Measurements from ENCODE around the gene CDPF1.

- TF ChIP-seq CTCF (conservative IDR thresholded peaks at IDR 0.05; ENCODE audit: low read depth, low read length) (no peak), EZH2 (IDR thresholded peaks at IDR 0.05; ENCODE audit: low read length, unreplicated experiment) (no peak), EZH2phosphoT487 (IDR thresholded peaks at IDR 0.05; ENCODE audit: borderline replicate concordance, low read length) (no peak)
Observed at GRCh38 chr22:46203601-46203980, 46.5 kb downstream of the CDPF1 start.
